K562 (cell line): ENCODE results near the gene TICRR.

Source experiments
- GATA2 ChIP-seq: sonication (generic); formaldehyde crosslinking; IDR thresholded peaks from 2 replicates; pipeline ENCODE4 v1.4.0; 2020; ENCODE audit warnings: mild to moderate bottlenecking, missing genetic modification reagents
- NONO ChIP-seq, 2 experiments: fragments of 200-400 bp in 1 of 2; fragments of 450-650 bp in 1 of 2; formaldehyde crosslinking in 1 of 2; IDR thresholded peaks; 2 replicates each; pipeline ENCODE4 v1.6.1; 2017; ENCODE audit warnings: low read depth in 2 of 2, mild to moderate bottlenecking in 2 of 2, moderate library complexity in 2 of 2, low read length in 1 of 2
- NR3C1 ChIP-seq: sonication (generic); formaldehyde crosslinking; IDR thresholded peaks from 2 replicates; pipeline ENCODE4 v1.8.1; 2022; ENCODE audit warnings: missing genetic modification reagents
- PML ChIP-seq: IDR thresholded peaks from 2 replicates; pipeline ENCODE4 v1.6.1; 2012; ENCODE audit warnings: low read length, inconsistent platforms
- SP1 ChIP-seq: sonication (generic); formaldehyde crosslinking; IDR thresholded peaks from 2 replicates; pipeline ENCODE4 v1.8.1; 2022; ENCODE audit warnings: mild to moderate bottlenecking, missing genetic modification reagents
- YY1 ChIP-seq, 3 experiments: IDR thresholded peaks; 2 replicates each; pipeline ENCODE4 v1.6.1; 2011; ENCODE audit warnings: low read length in 2 of 3, mild to moderate bottlenecking in 2 of 3, moderate library complexity in 2 of 3, borderline replicate concordance in 1 of 3, control low read depth in 1 of 3, low read depth in 1 of 3; ENCODE audit not compliant: insufficient read depth in 3 of 3, insufficient replicate concordance in 2 of 3, control insufficient read depth in 1 of 3, insufficient read length in 1 of 3; ENCODE audit errors: extremely low read depth in 1 of 3
- ZBTB17 ChIP-seq: fragments of 450-650 bp; formaldehyde crosslinking; IDR thresholded peaks from 2 replicates; pipeline ENCODE4 v1.4.0; 2020; ENCODE audit warnings: mild to moderate bottlenecking
- ZNF384 ChIP-seq: IDR thresholded peaks from 2 replicates; pipeline ENCODE4 v1.6.1; 2012; ENCODE audit warnings: low read depth, low read length, improper control_type of control experiment
- TF ChIP-seq, protein P1 (sequence below): sonication (generic); formaldehyde crosslinking; IDR thresholded peaks from 2 replicates; pipeline ENCODE4 v1.8.0; 2022; ENCODE audit warnings: mild to moderate bottlenecking, missing genetic modification reagents
- TF ChIP-seq, protein P2 (sequence below), 3 experiments: IDR thresholded peaks in 2 of 3; conservative IDR thresholded peaks in 1 of 3; 2 replicates each; pipeline ENCODE4 v1.5.1; 2011 to 2012; ENCODE audit warnings: low read length in 3 of 3, mild to moderate bottlenecking in 3 of 3, control low read depth in 2 of 3, improper control_type of control experiment in 1 of 3, inconsistent platforms in 1 of 3, low read depth in 1 of 3, mixed read lengths in 1 of 3, moderate library complexity in 1 of 3; ENCODE audit not compliant: insufficient read depth in 2 of 3
- TF ChIP-seq, protein P3 (sequence below): fragments of 250-450 bp; sonication (Bioruptor Pico); IDR thresholded peaks from 2 replicates; pipeline ENCODE4 v1.5.0; 2020; ENCODE audit warnings: mild to moderate bottlenecking, borderline replicate concordance
- TF ChIP-seq, protein P4 (sequence below): fragments of 250-450 bp; sonication (Bioruptor Pico); IDR thresholded peaks from 2 replicates; pipeline ENCODE4 v1.5.0; 2020; ENCODE audit warnings: mild to moderate bottlenecking

DNA sequence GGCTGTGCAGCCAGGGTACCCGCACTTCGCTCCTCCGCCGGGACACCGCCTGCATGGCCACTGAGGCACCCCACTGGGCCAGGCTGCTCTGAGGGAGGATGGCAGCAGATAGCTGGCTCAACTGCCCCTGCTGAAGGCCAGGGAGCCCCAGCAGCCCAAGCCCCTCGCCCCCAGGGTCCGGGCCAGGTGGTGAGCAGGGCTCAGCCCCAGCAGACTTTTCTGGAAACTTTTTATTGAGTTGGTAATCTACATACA lies 92.4 kb downstream of the TICRR start:
- TF ChIP-seq, protein P1, sequence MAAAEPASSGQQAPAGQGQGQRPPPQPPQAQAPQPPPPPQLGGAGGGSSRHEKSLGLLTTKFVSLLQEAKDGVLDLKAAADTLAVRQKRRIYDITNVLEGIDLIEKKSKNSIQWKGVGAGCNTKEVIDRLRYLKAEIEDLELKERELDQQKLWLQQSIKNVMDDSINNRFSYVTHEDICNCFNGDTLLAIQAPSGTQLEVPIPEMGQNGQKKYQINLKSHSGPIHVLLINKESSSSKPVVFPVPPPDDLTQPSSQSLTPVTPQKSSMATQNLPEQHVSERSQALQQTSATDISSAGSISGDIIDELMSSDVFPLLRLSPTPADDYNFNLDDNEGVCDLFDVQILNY (CRISPR knock-in tag): no peak
- TF ChIP-seq YY1 (IDR thresholded peaks at IDR 0.05; ENCODE audit: borderline replicate concordance in 1 of 3, control insufficient read depth in 1 of 3, extremely low read depth in 1 of 3, insufficient read depth in 3 of 3, insufficient read length in 1 of 3, insufficient replicate concordance in 2 of 3, low read depth in 1 of 3, low read length in 2 of 3): no peak
- TF ChIP-seq NONO (IDR thresholded peaks at IDR 0.05; ENCODE audit: low read depth in 2 of 2, low read length in 1 of 2): no peak
- TF ChIP-seq PML: no peak
- TF ChIP-seq, protein P2, sequence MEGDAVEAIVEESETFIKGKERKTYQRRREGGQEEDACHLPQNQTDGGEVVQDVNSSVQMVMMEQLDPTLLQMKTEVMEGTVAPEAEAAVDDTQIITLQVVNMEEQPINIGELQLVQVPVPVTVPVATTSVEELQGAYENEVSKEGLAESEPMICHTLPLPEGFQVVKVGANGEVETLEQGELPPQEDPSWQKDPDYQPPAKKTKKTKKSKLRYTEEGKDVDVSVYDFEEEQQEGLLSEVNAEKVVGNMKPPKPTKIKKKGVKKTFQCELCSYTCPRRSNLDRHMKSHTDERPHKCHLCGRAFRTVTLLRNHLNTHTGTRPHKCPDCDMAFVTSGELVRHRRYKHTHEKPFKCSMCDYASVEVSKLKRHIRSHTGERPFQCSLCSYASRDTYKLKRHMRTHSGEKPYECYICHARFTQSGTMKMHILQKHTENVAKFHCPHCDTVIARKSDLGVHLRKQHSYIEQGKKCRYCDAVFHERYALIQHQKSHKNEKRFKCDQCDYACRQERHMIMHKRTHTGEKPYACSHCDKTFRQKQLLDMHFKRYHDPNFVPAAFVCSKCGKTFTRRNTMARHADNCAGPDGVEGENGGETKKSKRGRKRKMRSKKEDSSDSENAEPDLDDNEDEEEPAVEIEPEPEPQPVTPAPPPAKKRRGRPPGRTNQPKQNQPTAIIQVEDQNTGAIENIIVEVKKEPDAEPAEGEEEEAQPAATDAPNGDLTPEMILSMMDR (IDR thresholded peaks at IDR 0.05 in 2 of 3, conservative IDR thresholded peaks at IDR 0.05 in 1 of 3; ENCODE audit: insufficient read depth in 2 of 3, low read depth in 1 of 3, low read length in 3 of 3): no peak
- TF ChIP-seq NR3C1 (CRISPR knock-in tag): no peak
- no peak for TF ChIP-seq ZBTB17
- no peak for TF ChIP-seq GATA2 (CRISPR knock-in tag)
- TF ChIP-seq, protein P3, sequence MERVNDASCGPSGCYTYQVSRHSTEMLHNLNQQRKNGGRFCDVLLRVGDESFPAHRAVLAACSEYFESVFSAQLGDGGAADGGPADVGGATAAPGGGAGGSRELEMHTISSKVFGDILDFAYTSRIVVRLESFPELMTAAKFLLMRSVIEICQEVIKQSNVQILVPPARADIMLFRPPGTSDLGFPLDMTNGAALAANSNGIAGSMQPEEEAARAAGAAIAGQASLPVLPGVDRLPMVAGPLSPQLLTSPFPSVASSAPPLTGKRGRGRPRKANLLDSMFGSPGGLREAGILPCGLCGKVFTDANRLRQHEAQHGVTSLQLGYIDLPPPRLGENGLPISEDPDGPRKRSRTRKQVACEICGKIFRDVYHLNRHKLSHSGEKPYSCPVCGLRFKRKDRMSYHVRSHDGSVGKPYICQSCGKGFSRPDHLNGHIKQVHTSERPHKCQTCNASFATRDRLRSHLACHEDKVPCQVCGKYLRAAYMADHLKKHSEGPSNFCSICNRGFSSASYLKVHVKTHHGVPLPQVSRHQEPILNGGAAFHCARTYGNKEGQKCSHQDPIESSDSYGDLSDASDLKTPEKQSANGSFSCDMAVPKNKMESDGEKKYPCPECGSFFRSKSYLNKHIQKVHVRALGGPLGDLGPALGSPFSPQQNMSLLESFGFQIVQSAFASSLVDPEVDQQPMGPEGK (CRISPR knock-in tag): no peak
- TF ChIP-seq SP1: no peak
- TF ChIP-seq, protein P4, sequence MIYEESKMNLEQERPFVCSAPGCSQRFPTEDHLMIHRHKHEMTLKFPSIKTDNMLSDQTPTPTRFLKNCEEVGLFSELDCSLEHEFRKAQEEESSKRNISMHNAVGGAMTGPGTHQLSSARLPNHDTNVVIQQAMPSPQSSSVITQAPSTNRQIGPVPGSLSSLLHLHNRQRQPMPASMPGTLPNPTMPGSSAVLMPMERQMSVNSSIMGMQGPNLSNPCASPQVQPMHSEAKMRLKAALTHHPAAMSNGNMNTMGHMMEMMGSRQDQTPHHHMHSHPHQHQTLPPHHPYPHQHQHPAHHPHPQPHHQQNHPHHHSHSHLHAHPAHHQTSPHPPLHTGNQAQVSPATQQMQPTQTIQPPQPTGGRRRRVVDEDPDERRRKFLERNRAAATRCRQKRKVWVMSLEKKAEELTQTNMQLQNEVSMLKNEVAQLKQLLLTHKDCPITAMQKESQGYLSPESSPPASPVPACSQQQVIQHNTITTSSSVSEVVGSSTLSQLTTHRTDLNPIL (CRISPR knock-in tag): no peak
- TF ChIP-seq ZNF384: no peak
